Gastrocnemius medialis (tissue), 4 donors: ENCODE measurements around the gene ERC1. TPM values are rescaled to one million over a fixed set of nuclear protein-coding genes. Genes with fewer than 3 reads are reported as not detected.

Experiments
- ATAC-seq, 2 donors: fragments of 150-250 bp; one replicate each; pipeline ENCODE4 v1.9.1; 2016
- DNase-seq, 2 donors: peaks; one replicate each; pipeline ENCODE4 v3.0.0-alpha.2; 2019
- H3K27ac ChIP-seq, 4 donors: fragments of 200-600 bp; sonication (generic); 1 replicate in 1 of 4; 2 replicates in 3 of 4; pipeline ENCODE4 v1.5.1; 2016 to 2018; ENCODE audit warnings: mild to moderate bottlenecking in 2 of 4, moderate library complexity in 1 of 4
- H3K27me3 ChIP-seq, 3 donors: fragments of 200-600 bp; sonication (generic) in 2 of 3; 1 replicate in 1 of 3; 2 replicates in 2 of 3; pipeline versions ENCODE4 v1.5.1 to v1.6.0; 2016 to 2019; ENCODE audit warnings: mild to moderate bottlenecking in 1 of 3, moderate library complexity in 1 of 3
- H3K36me3 ChIP-seq, 2 donors: fragments of 200-600 bp; sonication (generic) in 1 of 2; one replicate each; pipeline ENCODE4 v1.5.1; 2017 to 2018
- H3K4me1 ChIP-seq, 2 donors: fragments of 200-600 bp; sonication (generic) in 1 of 2; one replicate each; pipeline ENCODE4 v1.5.1; 2016 to 2017; ENCODE audit warnings: mild to moderate bottlenecking in 2 of 2
- H3K4me3 ChIP-seq, 4 donors: fragments of 200-600 bp; sonication (generic) in 3 of 4; 1 replicate in 1 of 4; 2 replicates in 3 of 4; pipeline ENCODE4 v1.5.1; 2016 to 2019; ENCODE audit warnings: mild to moderate bottlenecking in 2 of 4
- H3K9me3 ChIP-seq, 3 donors: fragments of 200-600 bp; sonication (generic) in 2 of 3; 1 replicate in 1 of 3; 2 replicates in 2 of 3; pipeline ENCODE4 v1.5.1; 2016 to 2019
- CTCF ChIP-seq, 5 experiments: fragments of 450-650 bp in 3 of 5; fragments of 200-600 bp in 2 of 5; sonication (generic) in 2 of 5; IDR thresholded peaks in 4 of 5; conservative IDR thresholded peaks in 1 of 5; 1 replicate in 4 of 5; 2 replicates in 1 of 5; pipeline ENCODE4 v1.5.1; 2016 to 2019; ENCODE audit warnings: antibody characterized with exemption in 5 of 5, mild to moderate bottlenecking in 3 of 5, moderate library complexity in 3 of 5
- POLR2A ChIP-seq, 2 donors: fragments of 450-650 bp; IDR thresholded peaks; one replicate each; pipeline ENCODE4 v1.6.1; 2017; ENCODE audit warnings: antibody characterized with exemption in 2 of 2, mild to moderate bottlenecking in 2 of 2, moderate library complexity in 2 of 2
- in situ Hi-C, 4 donors: fragments of 200-750 bp; cut with MboI; loops; one replicate each; pipeline versions ENCODE4 v1.15.0 to v1.8.0; 2017; ENCODE audit warnings: low sequenced_read_pairs in 4 of 4
- intact Hi-C: fragments of 100-400 bp; cut with DNase I; formaldehyde crosslinking; loops from one replicate; pipeline ENCODE4 v1.15.1; 2023; ENCODE audit warnings: low total_unique reads
- total RNA-seq, 4 donors: library from RNA; depleted of rRNA; stranded (reverse); fragments of >200 nt; gene quantifications; one replicate each; pipeline versions ENCODE4 v1.1.0 to v1.2.3, GENCODE V29; 2016

ERC1 gene
- total RNA-seq, 4 donors from 2014 or later: 20.3 to 39.1 (median 23.5) TPM

DNA sequence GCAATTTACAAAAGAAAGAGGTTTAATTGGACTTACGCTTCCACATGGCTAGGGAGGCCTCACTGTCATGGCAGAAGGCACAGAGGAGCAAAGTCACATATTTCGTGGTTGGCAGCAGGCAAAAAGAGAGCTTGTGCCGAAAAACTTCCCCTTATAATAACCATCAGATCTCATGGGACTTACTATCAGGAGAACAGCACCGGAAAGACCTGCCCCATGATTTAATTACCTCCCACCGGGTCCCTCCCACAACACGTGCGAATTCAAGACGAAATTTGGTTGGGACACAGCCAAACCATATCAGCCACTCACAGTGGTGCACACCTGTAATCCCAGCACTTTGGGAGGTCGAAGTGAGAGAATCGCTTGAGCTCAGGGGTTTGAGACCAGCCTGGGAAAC, 534.8 kb downstream of the ERC1 start:
- TF ChIP-seq POLR2A (IDR thresholded peaks at IDR 0.05): no peak
- no peak for TF ChIP-seq CTCF (IDR thresholded peaks at IDR 0.05 in 4 of 5, conservative IDR thresholded peaks at IDR 0.05 in 1 of 5)
- Histone ChIP-seq H3K36me3 (no peaks in the 10 kb centered on the region), H3K27ac (no peak overlapping the region), H3K4me1 (no peaks in the 10 kb centered on the region), H3K9me3 (no peaks in the 10 kb centered on the region), H3K27me3 (peaks cover 11 to 26% (median 23%) of the 10 kb centered on the region in 3 donors), H3K4me3 (no peak overlapping the region)
- no peak for DNase-seq
- in situ Hi-C loops: no loop called here
- intact Hi-C loops: no loop called here
- ATAC-seq: no peak

DNA sequence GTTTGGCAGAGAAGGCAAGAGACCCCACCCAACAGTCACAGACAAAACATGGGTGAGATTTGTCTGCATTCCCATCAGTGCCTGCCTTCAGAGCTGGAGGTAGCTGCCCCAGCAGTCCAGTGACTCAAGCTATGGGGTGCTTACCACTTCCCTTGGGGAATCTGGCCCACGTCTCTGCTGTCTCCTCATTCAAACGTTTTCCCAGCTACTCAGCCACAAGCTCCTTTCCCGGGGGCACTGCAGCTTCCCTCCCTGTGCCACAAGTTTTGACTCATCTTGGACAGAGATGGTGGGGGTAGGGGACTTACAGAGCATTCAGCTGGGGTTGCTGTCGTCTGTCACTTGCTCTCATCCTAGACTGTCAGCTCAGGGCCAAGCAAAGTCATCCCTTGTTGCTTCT, 536.8 kb downstream of the ERC1 start:
- TF ChIP-seq CTCF (IDR thresholded peaks at IDR 0.05 in 4 of 5, conservative IDR thresholded peaks at IDR 0.05 in 1 of 5) (no peak), POLR2A (IDR thresholded peaks at IDR 0.05) (no peak)
- DNase-seq (no peak), ATAC-seq (no peak)
- Histone ChIP-seq H3K27ac (no peak overlapping the region), H3K27me3 (peaks cover 29 to 43% (median 40%) of the 10 kb centered on the region in 3 donors), H3K36me3 (no peaks in the 10 kb centered on the region), H3K4me3 (no peak overlapping the region), H3K4me1 (peaks cover 0 to 5% of the 10 kb centered on the region in 2 donors), H3K9me3 (no peaks in the 10 kb centered on the region)
- intact Hi-C loops (no loop called here), in situ Hi-C loops (no loop called here)

DNA sequence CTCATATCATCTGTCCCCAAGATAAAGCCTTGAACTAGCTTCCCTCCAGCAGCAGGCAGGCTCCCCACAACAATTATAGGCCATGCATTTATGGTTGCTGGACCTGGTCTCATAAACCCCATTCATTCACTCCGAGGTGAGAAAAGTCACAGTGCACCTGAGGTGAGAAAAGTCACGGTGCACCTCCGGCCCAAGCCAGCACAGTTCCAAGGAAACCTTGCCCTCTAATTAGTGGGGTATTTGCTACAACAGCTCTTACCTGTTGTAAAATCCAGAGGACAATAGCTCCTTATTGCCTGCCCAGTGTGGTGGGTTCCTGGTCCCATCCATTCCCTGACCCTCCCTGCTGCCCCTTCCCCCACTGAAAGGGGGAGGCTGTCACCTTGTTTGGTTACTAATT, 537.8 kb downstream of the ERC1 start:
- no peak overlapping the region for H3K4me3 ChIP-seq
- no peaks in the 10 kb centered on the region for H3K36me3 ChIP-seq
- ATAC-seq (no peak), DNase-seq (no peak)
- intact Hi-C loops (no loop called here), in situ Hi-C loops (no loop called here)
- peaks cover 0 to 5% of the 10 kb centered on the region in 2 donors for H3K4me1 ChIP-seq
- TF ChIP-seq POLR2A (IDR thresholded peaks at IDR 0.05) (no peak), CTCF (IDR thresholded peaks at IDR 0.05 in 4 of 5, conservative IDR thresholded peaks at IDR 0.05 in 1 of 5) (no peak)
- peaks cover 31 to 53% (median 49%) of the 10 kb centered on the region in 3 donors for H3K27me3 ChIP-seq
- no peaks in the 10 kb centered on the region for H3K9me3 ChIP-seq
- H3K27ac ChIP-seq: no peak overlapping the region

DNA sequence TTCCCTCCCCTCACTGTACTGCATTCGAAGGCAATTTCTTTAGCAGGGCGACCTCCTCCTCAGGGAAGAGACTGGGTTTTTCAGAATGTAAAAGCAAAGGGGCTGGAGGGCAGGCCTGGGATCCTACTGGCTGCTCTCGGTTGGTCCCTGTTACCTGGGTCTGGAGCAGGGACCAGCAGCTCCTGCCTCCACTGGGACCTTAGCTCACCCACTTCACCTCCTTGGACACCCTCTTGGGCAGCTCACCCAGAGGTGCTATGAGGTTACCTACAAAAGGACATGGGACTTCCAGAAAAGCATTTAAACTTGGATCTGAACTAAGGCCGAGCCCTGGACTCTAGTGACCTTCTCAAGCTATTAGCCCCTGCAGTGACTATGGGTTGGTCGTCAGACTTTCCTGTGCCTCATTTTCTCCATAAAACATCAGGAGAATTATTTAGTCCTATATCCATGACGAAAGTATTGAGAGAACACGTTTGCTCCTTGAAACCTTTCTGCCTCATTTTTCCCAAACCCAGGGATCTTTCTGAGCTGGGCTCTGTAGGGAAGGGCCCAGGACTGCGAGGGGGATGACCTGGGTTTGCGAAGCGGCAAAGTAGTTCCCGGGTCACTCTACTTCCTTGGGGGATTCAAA, 538.3 kb downstream of the ERC1 start:
- H3K4me3 ChIP-seq: peak overlapping the region in 3 of 4 donors; percentile 5 to 43 (median 23)
- no peaks in the 10 kb centered on the region for H3K9me3 ChIP-seq
- intact Hi-C loops (no loop called here), in situ Hi-C loops (no loop called here)
- H3K27me3 ChIP-seq: peaks cover 31 to 55% (median 49%) of the 10 kb centered on the region in 3 donors
- ATAC-seq: no peak
- H3K27ac ChIP-seq: no peak overlapping the region
- TF ChIP-seq CTCF (IDR thresholded peaks at IDR 0.05 in 4 of 5, conservative IDR thresholded peaks at IDR 0.05 in 1 of 5): no peak
- TF ChIP-seq POLR2A (IDR thresholded peaks at IDR 0.05): no peak
- no peak for DNase-seq
- no peaks in the 10 kb centered on the region for H3K36me3 ChIP-seq
- peaks cover 0 to 5% of the 10 kb centered on the region in 2 donors for H3K4me1 ChIP-seq
